Upper lobe of left lung (tissue), 6 donors: ENCODE results near the gene NKAIN2. TPM values are rescaled to one million over a fixed set of nuclear protein-coding genes. Genes with fewer than 3 reads are reported as not detected.

Source experiments
- ATAC-seq, 2 donors: fragments of 200-7000 bp; cut with Tn5 transposase; one replicate each; pipeline ENCODE4 v1.9.1; 2022; ENCODE audit warnings: mild to moderate bottlenecking in 2 of 2, moderate library complexity in 2 of 2; ENCODE audit not compliant: low FRiP score in 2 of 2
- DNase-seq, 2 donors: peaks; one replicate each; pipeline ENCODE4 v3.0.0-alpha.2; 2019 to 2020
- H3K27ac ChIP-seq, 4 donors: fragments of 200-600 bp; sonication (generic); one replicate each; pipeline ENCODE4 v1.5.1; 2016 to 2019
- H3K27me3 ChIP-seq, 4 donors: fragments of 200-600 bp; sonication (generic); one replicate each; pipeline ENCODE4 v1.5.1; 2017 to 2019
- H3K36me3 ChIP-seq, 4 donors: fragments of 200-600 bp; sonication (generic); one replicate each; pipeline ENCODE4 v1.5.1; 2016 to 2019
- H3K4me1 ChIP-seq, 4 donors: fragments of 200-600 bp; sonication (generic); one replicate each; pipeline ENCODE4 v1.5.1; 2018 to 2019
- H3K4me3 ChIP-seq, 4 donors: fragments of 200-600 bp; sonication (generic); one replicate each; pipeline ENCODE4 v1.5.1; 2017 to 2019; ENCODE audit warnings: mild to moderate bottlenecking in 2 of 4, moderate library complexity in 1 of 4
- H3K9me3 ChIP-seq, 4 donors: fragments of 200-600 bp; sonication (generic); one replicate each; pipeline ENCODE4 v1.5.1; 2018 to 2019
- CTCF ChIP-seq, 6 experiments: fragments of 450-650 bp in 4 of 6; fragments of 200-600 bp in 2 of 6; sonication (generic) in 2 of 6; IDR thresholded peaks; one replicate each; pipeline ENCODE4 v1.5.1; 2016 to 2019; ENCODE audit warnings: antibody characterized with exemption in 6 of 6
- EP300 ChIP-seq, 4 donors: sonication (generic); formaldehyde crosslinking; IDR thresholded peaks; one replicate each; pipeline ENCODE4 v1.5.1; 2017; ENCODE audit warnings: antibody characterized with exemption in 4 of 4, control low read depth in 2 of 4
- POLR2A ChIP-seq, 4 donors: fragments of 450-650 bp; IDR thresholded peaks; one replicate each; pipeline ENCODE4 v1.5.1; 2016 to 2017; ENCODE audit warnings: antibody characterized with exemption in 4 of 4, mild to moderate bottlenecking in 2 of 4
- POLR2AphosphoS5 ChIP-seq, 2 donors: sonication (generic); formaldehyde crosslinking; IDR thresholded peaks; one replicate each; pipeline ENCODE4 v1.5.1; 2017; ENCODE audit warnings: antibody characterized with exemption in 2 of 2
- WGBS, 2 donors: methylation state at CpG; one replicate each; pipeline ENCODE4 v1.1.5; 2017 to 2018; 5-methylcytosine and 5-hydroxymethylcytosine counted together
- total RNA-seq, 6 donors: library from RNA; depleted of rRNA in 4 of 6; stranded (reverse); fragments of >200 nt in 4 of 6; gene quantifications; one replicate each; pipeline versions ENCODE4 v1.1.0 to v1.2.1, GENCODE V29; 2016 to 2021
- donor health status: DM: no; HTN: no; CAD: no; lungs with moderate emphysema.
- donor health status: DM: no; HTN: yes; CAD: no; lungs with severe emphysema.

NKAIN2 gene
- total RNA-seq, 6 donors from 2014 or later = 0.13 to 0.20 TPM; not detected in 4

GRCh38 chr6:123810948-123811347 is 7.3 kb downstream of the NKAIN2 start:
- Histone ChIP-seq H3K27me3 (no peaks in the 10 kb centered on the region), H3K9me3 (no peaks in the 10 kb centered on the region), H3K36me3 (no peaks in the 10 kb centered on the region), H3K4me1 (no peaks in the 10 kb centered on the region), H3K27ac (no peak overlapping the region), H3K4me3 (no peak overlapping the region)
- TF ChIP-seq POLR2AphosphoS5 (IDR thresholded peaks at IDR 0.05) (no peak), CTCF (IDR thresholded peaks at IDR 0.05) (no peak), POLR2A (IDR thresholded peaks at IDR 0.05) (no peak), EP300 (IDR thresholded peaks at IDR 0.05) (no peak)
- 77 to 80% methylated on average over 2 of the region's 2 CpGs for WGBS, 2 donors
- no peak for ATAC-seq
- no peak for DNase-seq

- no peaks in the 10 kb centered on the region for H3K4me1 ChIP-seq
- no peaks in the 10 kb centered on the region for H3K9me3 ChIP-seq
- H3K4me3 ChIP-seq = no peak overlapping the region
- ATAC-seq = no peak
- H3K27me3 ChIP-seq = no peaks in the 10 kb centered on the region
- H3K27ac ChIP-seq = no peak overlapping the region
- H3K36me3 ChIP-seq = no peaks in the 10 kb centered on the region
- 23 to 64% methylated on average over 1 of the region's 1 CpG for WGBS, 2 donors
- DNase-seq = no peak
- TF ChIP-seq POLR2AphosphoS5 (IDR thresholded peaks at IDR 0.05) (no peak), EP300 (IDR thresholded peaks at IDR 0.05) (no peak), CTCF (IDR thresholded peaks at IDR 0.05) (no peak), POLR2A (IDR thresholded peaks at IDR 0.05) (no peak)
Measured at GRCh38 chr6:123811378-123811777, 7.7 kb downstream of the NKAIN2 start.

- TF ChIP-seq POLR2AphosphoS5 (IDR thresholded peaks at IDR 0.05) (no peak), CTCF (IDR thresholded peaks at IDR 0.05) (no peak), EP300 (IDR thresholded peaks at IDR 0.05) (no peak), POLR2A (IDR thresholded peaks at IDR 0.05) (no peak)
- Histone ChIP-seq H3K4me1 (no peaks in the 10 kb centered on the region), H3K27ac (no peak overlapping the region), H3K9me3 (no peaks in the 10 kb centered on the region), H3K4me3 (no peak overlapping the region), H3K36me3 (no peaks in the 10 kb centered on the region), H3K27me3 (no peaks in the 10 kb centered on the region)
- WGBS, 2 donors = 63 to 79% methylated on average over 2 of the region's 2 CpGs
- DNase-seq (no peak), ATAC-seq (no peak)
Measured at GRCh38 chr6:123812621-123813020, 9.0 kb downstream of the NKAIN2 start.

GRCh38 chr6:123821112-123821511 is 17.4 kb downstream of the NKAIN2 start:
- ATAC-seq (no peak), DNase-seq (no peak)
- no peak for TF ChIP-seq POLR2A (IDR thresholded peaks at IDR 0.05)
- TF ChIP-seq EP300 (IDR thresholded peaks at IDR 0.05) = no peak
- no peak for TF ChIP-seq POLR2AphosphoS5 (IDR thresholded peaks at IDR 0.05)
- no peak for TF ChIP-seq CTCF (IDR thresholded peaks at IDR 0.05)
- WGBS, 2 donors = 82 to 90% methylated on average over 2 of the region's 2 CpGs
- Histone ChIP-seq H3K27ac (no peak overlapping the region), H3K27me3 (no peaks in the 10 kb centered on the region), H3K4me3 (no peak overlapping the region), H3K9me3 (no peaks in the 10 kb centered on the region), H3K4me1 (no peaks in the 10 kb centered on the region), H3K36me3 (no peaks in the 10 kb centered on the region)

- H3K36me3 ChIP-seq = no peaks in the 10 kb centered on the region
- H3K27me3 ChIP-seq = no peaks in the 10 kb centered on the region
- no peaks in the 10 kb centered on the region for H3K9me3 ChIP-seq
- ATAC-seq = peak in 1 of 2 donors; percentile 49
- no peak overlapping the region for H3K27ac ChIP-seq
- DNase-seq = no peak
- WGBS, 2 donors = 65 to 66% methylated on average over 3 of the region's 3 CpGs
- H3K4me3 ChIP-seq = no peak overlapping the region
- H3K4me1 ChIP-seq = no peaks in the 10 kb centered on the region
- TF ChIP-seq POLR2AphosphoS5 (IDR thresholded peaks at IDR 0.05) (no peak), EP300 (IDR thresholded peaks at IDR 0.05) (no peak), CTCF (IDR thresholded peaks at IDR 0.05) (no peak), POLR2A (IDR thresholded peaks at IDR 0.05) (no peak)
Measured at GRCh38 chr6:123829302-123829953, 25.8 kb downstream of the NKAIN2 start.
